ENCODE measurements around the gene ZNF345. TPM values are rescaled to one million over a fixed set of nuclear protein-coding genes. Genes with fewer than 3 reads are reported as not detected.
A peak's percentile ranks its signal among the peaks of the same experiment; 100 is the strongest.

ZNF345 gene
- total RNA-seq (3.4 and 3.8 TPM in 2 replicates), polyA plus RNA-seq (2.2 and 2.7 TPM in 2 replicates), polyA minus RNA-seq (5.7 and 6.1 TPM in 2 replicates), Bru-seq, nascent RNA (percentile 57 among the genes with signal in this experiment), BruChase-seq, experiment 1, labeled RNA remaining after a 6-hour chase (percentile 62 among the genes with signal in this experiment), BruChase-seq, experiment 2, labeled RNA remaining after a 2-hour chase (percentile 58 among the genes with signal in this experiment)
- polyA plus RNA-seq (2011; cell fraction: cytosol; rRNA removed): 1.8 TPM in 2 replicates
- polyA plus RNA-seq (2011; cell fraction: nucleus; rRNA removed): 5.1 and 7.6 TPM in 2 replicates
- polyA plus RNA-seq (2012): 2.0 and 2.8 TPM in 2 replicates
- not detected for polyA minus RNA-seq (2011; cell fraction: cytosol; rRNA and poly(A)+ RNA removed)
- 3.5 and 5.2 TPM in 2 replicates for polyA minus RNA-seq (2011; cell fraction: nucleus; rRNA and poly(A)+ RNA removed)
- long read RNA-seq, partial matches to known transcripts: 1 of 14 reads
- long read RNA-seq, other reads (novel, unspliced or antisense): 8 of 14 reads

GRCh38 chr19:36850559-36851442 lies at the start of gene ZNF345:
Gene ZNF345, plus strand, starts transcription at chr19:36850876. Its CDS starts 25,955 bp downstream, at chr19:36876831.
- intact Hi-C loops (cut with micrococcal nuclease): loop anchor here (1.0 to 5.0 kb wide), 6 partner anchors 12 to 322 kb away; partner anchors contain the start of genes ZNF260, ZNF420, ZNF568 and ZNF790
- dilution Hi-C loops (cut with MboI; ENCODE audit: extremely low pct_ligation_motif_present, low sequenced_read_pairs): no loop called here
- peak within 1 kb of the TSS; percentile 83 for H3K27ac ChIP-seq (ENCODE audit: insufficient read depth, low read depth, low read length)
- H3K9me3 ChIP-seq (replicated peaks; ENCODE audit: control insufficient read depth, insufficient read depth, low read length): no peaks in the 10 kb centered on the region
- no peaks in the 10 kb centered on the region for H3K36me3 ChIP-seq (ENCODE audit: control insufficient read depth in 2 of 2, extremely low read depth in 1 of 2, insufficient read depth in 2 of 2, low read length in 2 of 2)
- no peaks in the 10 kb centered on the region for H3K27me3 ChIP-seq (ENCODE audit: control insufficient read depth in 2 of 2, insufficient read depth in 2 of 2, low read length in 2 of 2)
- peak within 1 kb of the TSS; percentile 49 to 75 (median 72) for H3K4me3 ChIP-seq (replicated peaks in 1 of 3; ENCODE audit: insufficient read depth in 1 of 3, low read depth in 1 of 3, low read length in 3 of 3)
- no peaks in the 10 kb centered on the region for H3K9me1 ChIP-seq (replicated peaks; ENCODE audit: control insufficient read depth, extremely low read depth, insufficient read depth, low read length)
- peak within 1 kb of the TSS; percentile 69 for H3K9ac ChIP-seq (replicated peaks; ENCODE audit: extremely low read depth, insufficient read depth, low read length)
- peak within 1 kb of the TSS; percentile 98 for H2AFZ ChIP-seq (ENCODE audit: low read depth, low read length)
- H3K4me1 ChIP-seq (ENCODE audit: control insufficient read depth, extremely low read depth, insufficient read depth, low read length): peaks cover 10% of the 10 kb centered on the region
- TF ChIP-seq FOS (IDR thresholded peaks at IDR 0.05; ENCODE audit: borderline replicate concordance, insufficient read depth, low read length) (no peak), POLR2A (IDR thresholded peaks at IDR 0.05; ENCODE audit: low read depth, low read length) (peak; percentile 44), POLR2AphosphoS5 (IDR thresholded peaks at IDR 0.05; ENCODE audit: insufficient read depth, low read depth, low read length) (peak; percentile 11)
- BruUV-seq (replicated peaks): TSS peak; percentile 19
- ChIA-PET POLR2A (interaction anchor here (1.1 to 2.7 kb wide), 5 partner anchors 8 to 929 kb away, joined by 3 to 26 read pairs (median 3); partner anchors contain the start of genes ZNF573 and ZNF790), CTCF (interaction anchor here (0.9 to 1.3 kb wide), 5 partner anchors 12 to 79 kb away, joined by 3 to 12 read pairs (median 3); partner anchors contain the start of gene ZNF790)
- DNase-seq (ENCODE audit: low read depth, low spot score) (peak; percentile 95), FAIRE-seq (peak; percentile 94)
- no peaks in the 10 kb centered on the region for H4K20me1 ChIP-seq (replicated peaks; ENCODE audit: control insufficient read depth, extremely low read depth, insufficient read depth, low read length)
- no peaks in the 10 kb centered on the region for H3K79me2 ChIP-seq (ENCODE audit: control insufficient read depth, insufficient read depth, low read length)
- H3K4me2 ChIP-seq (ENCODE audit: insufficient read depth, low read length): peak within 1 kb of the TSS; percentile 66

GRCh38 chr19:36805364-36805763 lies 45.3 kb upstream of the ZNF345 start:
- intact Hi-C loops (cut with micrococcal nuclease) (no loop called here), dilution Hi-C loops (cut with MboI; ENCODE audit: extremely low pct_ligation_motif_present, low sequenced_read_pairs) (no loop called here)
- TF ChIP-seq GATA2 (IDR thresholded peaks at IDR 0.05; ENCODE audit: insufficient read depth, insufficient read length, low read depth, low read length): no peak
- no peak for TF ChIP-seq POLR2A (IDR thresholded peaks at IDR 0.05; ENCODE audit: low read depth, low read length)
- TF ChIP-seq FOS (IDR thresholded peaks at IDR 0.05; ENCODE audit: borderline replicate concordance, insufficient read depth, low read length): no peak
- no peak for TF ChIP-seq MAX (IDR thresholded peaks at IDR 0.05; ENCODE audit: insufficient read depth, insufficient read length)
- no peak for TF ChIP-seq JUN (IDR thresholded peaks at IDR 0.05; ENCODE audit: borderline replicate concordance, insufficient read depth, insufficient read length, low read depth)
- TF ChIP-seq POLR2AphosphoS5 (IDR thresholded peaks at IDR 0.05; ENCODE audit: insufficient read depth, low read depth, low read length): no peak
- no peak for TF ChIP-seq MYC (IDR thresholded peaks at IDR 0.05; ENCODE audit: low read depth, low read length)
- no peak for TF ChIP-seq EZH2 (IDR thresholded peaks at IDR 0.05; ENCODE audit: borderline replicate concordance, low read depth, low read length, severe bottlenecking)
- no peak for TF ChIP-seq CTCF (IDR thresholded peaks at IDR 0.05; ENCODE audit: extremely low read depth in 1 of 2, insufficient read depth in 1 of 2, low read depth in 1 of 2, low read length in 2 of 2)
- Histone ChIP-seq H3K4me3 (replicated peaks in 1 of 3; ENCODE audit: insufficient read depth in 1 of 3, low read depth in 1 of 3, low read length in 3 of 3) (no peak overlapping the region), H3K4me1 (ENCODE audit: control insufficient read depth, extremely low read depth, insufficient read depth, low read length) (no peaks in the 10 kb centered on the region), H3K9me3 (replicated peaks; ENCODE audit: control insufficient read depth, insufficient read depth, low read length) (peaks cover 3% of the 10 kb centered on the region), H3K79me2 (ENCODE audit: control insufficient read depth, insufficient read depth, low read length) (no peaks in the 10 kb centered on the region), H3K36me3 (ENCODE audit: control insufficient read depth in 2 of 2, extremely low read depth in 1 of 2, insufficient read depth in 2 of 2, low read length in 2 of 2) (no peaks in the 10 kb centered on the region), H3K27ac (ENCODE audit: insufficient read depth, low read depth, low read length) (no peak overlapping the region), H3K9me1 (replicated peaks; ENCODE audit: control insufficient read depth, extremely low read depth, insufficient read depth, low read length) (no peaks in the 10 kb centered on the region), H3K4me2 (ENCODE audit: insufficient read depth, low read length) (no peak overlapping the region), H3K9ac (replicated peaks; ENCODE audit: extremely low read depth, insufficient read depth, low read length) (no peak overlapping the region), H2AFZ (ENCODE audit: low read depth, low read length) (no peak overlapping the region), H4K20me1 (replicated peaks; ENCODE audit: control insufficient read depth, extremely low read depth, insufficient read depth, low read length) (no peaks in the 10 kb centered on the region), H3K27me3 (ENCODE audit: control insufficient read depth in 2 of 2, insufficient read depth in 2 of 2, low read length in 2 of 2) (no peaks in the 10 kb centered on the region)
- no TSS peak for BruUV-seq (replicated peaks)
- ChIA-PET CTCF (no interaction called here), POLR2A (no interaction called here)
- FAIRE-seq: no peak
- no peak for DNase-seq (ENCODE audit: low read depth, low spot score)
